ENCODE data around the gene CIC.

DNA sequence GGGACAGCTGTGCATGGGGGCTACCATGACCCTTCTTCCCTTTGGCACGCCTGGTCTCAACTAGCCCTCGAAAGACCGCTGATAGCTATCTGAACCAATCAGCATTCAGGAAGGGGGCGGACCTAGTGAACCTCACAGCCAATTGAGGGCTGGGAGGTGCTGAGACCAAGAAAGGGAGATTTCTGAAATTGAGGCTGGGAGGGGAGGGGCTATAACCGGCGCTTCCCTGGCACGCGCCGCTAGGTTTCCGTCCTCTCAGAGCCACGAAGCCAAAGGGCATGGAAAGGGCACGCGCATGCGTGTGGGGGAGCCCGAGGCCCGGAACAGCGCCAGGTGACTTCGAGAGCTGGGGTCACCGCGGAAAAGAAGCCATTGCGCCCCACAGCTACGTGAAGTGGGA, 37.6 kb downstream of the CIC start:
- TF ChIP-seq, protein P1, sequence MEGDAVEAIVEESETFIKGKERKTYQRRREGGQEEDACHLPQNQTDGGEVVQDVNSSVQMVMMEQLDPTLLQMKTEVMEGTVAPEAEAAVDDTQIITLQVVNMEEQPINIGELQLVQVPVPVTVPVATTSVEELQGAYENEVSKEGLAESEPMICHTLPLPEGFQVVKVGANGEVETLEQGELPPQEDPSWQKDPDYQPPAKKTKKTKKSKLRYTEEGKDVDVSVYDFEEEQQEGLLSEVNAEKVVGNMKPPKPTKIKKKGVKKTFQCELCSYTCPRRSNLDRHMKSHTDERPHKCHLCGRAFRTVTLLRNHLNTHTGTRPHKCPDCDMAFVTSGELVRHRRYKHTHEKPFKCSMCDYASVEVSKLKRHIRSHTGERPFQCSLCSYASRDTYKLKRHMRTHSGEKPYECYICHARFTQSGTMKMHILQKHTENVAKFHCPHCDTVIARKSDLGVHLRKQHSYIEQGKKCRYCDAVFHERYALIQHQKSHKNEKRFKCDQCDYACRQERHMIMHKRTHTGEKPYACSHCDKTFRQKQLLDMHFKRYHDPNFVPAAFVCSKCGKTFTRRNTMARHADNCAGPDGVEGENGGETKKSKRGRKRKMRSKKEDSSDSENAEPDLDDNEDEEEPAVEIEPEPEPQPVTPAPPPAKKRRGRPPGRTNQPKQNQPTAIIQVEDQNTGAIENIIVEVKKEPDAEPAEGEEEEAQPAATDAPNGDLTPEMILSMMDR (IDR thresholded peaks at IDR 0.05; ENCODE audit: insufficient read depth, low read length, poor library complexity, severe bottlenecking): no peak
- TF ChIP-seq EZH2phosphoT487 (conservative IDR thresholded peaks at IDR 0.05; ENCODE audit: low read length): no peak
